HG02885 (cell line): ENCODE measurements around the gene STPG1.

Experiments
- ATAC-seq: cut with Tn5 transposase; IDR thresholded peaks from one replicate; pipeline ENCODE4 v1.9.1; 2021; ENCODE audit warnings: mild to moderate bottlenecking; ENCODE audit not compliant: unreplicated experiment, poor library complexity

STPG1 gene

GRCh38 chr1:24347159-24347934 is 66.2 kb downstream of the STPG1 start:
- no peak for ATAC-seq

- no peak for ATAC-seq
Measured at GRCh38 chr1:24345334-24345733, 68.2 kb downstream of the STPG1 start.

DNA sequence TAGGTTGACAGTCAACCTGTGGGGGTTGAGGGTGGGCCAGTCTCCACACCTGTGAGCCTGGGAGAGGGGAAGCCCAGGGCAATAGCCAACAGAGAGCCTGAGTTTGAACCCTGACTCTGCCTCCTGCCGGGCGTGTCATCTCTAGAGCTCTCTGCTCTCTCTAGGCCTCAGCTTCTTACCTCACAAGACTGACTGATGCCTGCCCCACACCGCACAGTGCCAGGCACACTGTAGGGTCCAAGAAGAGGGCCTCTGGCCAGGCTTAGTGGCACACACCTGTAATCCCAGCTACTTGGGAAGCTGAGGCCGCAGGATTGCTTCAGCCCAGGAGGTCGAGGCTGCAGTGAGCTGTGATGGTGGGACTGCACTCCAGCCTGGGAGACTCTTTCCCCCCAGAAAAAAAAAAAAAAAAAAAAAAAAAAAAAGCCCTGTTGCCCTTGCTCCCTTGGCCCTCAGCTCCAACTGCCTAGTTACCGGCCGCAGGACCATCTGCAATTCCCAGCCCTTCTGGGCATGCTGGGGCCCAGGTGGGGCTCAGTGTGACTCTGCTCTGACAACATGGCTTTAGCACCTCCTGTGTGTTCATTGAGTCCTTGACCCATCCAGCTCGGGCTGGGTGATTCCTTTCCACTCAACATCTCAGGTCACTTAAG is 69.4 kb downstream of the STPG1 start:
- no peak for ATAC-seq

DNA sequence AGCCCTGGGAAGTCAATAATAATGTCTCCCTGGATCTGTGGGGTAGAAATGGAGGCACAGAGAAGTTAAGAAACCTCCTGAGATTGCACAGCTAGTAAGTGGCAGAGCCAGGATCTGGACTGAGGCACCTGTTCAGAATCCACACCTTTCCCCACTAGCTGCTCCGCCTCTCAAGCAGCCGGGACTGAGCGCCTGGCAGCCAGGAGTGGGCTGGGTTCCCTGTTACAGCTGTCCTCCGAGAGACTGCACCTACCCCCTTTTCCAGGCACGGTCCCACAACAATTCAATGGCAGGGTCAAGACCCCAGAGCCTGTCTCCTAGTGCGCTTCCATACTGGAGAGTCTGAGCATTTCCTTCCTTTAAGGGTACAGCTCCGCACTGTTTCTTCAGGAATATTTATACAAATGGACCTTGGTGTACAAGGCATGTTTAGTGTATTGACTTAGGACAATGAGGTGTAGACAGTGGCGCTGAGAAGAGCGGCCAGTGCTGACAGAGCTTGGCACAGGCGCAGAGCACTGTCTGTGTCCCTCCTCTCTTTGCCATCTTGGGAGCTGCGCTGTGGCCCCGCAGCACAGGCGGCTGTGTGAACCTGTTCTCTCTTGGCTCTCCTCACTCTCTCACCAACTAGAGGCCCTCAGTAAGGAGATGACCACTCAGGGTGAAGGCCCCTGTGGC is 70.0 kb downstream of the STPG1 start:
- no peak for ATAC-seq

DNA sequence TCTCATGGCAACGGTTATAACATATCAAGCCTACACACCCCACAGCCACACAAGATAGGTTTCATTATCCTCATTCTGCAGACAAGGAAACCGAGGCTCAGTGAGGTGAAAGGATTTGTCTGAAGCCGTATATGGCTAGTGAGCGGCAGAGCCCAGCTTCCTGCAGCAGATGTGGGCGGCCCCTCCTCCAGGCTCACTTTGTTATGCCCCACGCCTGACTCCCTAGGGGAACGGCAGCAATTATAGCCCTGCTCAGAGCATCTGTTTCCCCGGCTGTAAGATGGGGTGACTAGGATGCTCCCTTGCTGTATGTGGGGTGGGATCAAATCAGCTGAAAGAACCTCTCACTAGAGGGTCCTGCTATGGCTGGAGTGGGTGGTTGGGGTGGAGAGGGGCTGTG is 72.3 kb downstream of the STPG1 start:
- ATAC-seq = no peak

GRCh38 chr1:24340770-24341169 is 72.8 kb downstream of the STPG1 start:
- ATAC-seq = no peak

DNA sequence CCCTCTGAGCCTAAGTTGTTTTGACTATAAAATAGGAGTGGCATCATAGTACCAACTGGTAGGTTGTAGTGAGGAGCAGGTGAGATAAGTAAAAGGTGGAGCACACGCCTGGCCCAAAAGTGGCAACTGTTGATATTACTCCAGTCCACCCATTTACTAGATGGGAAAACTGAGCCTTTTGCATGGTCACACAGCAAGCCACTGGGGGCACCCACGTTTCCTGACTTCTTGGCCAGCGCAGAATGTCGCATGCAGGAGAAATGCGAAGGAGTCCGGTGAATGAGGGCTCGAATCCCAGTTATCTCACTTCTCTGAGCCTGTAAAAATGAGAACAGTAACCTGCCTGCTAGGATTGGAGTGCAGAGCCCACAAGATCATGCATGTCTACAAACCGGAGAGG is 73.6 kb downstream of the STPG1 start:
- ATAC-seq = no peak

- ATAC-seq = no peak
Measured at GRCh38 chr1:24338447-24338846, 75.1 kb downstream of the STPG1 start.

DNA sequence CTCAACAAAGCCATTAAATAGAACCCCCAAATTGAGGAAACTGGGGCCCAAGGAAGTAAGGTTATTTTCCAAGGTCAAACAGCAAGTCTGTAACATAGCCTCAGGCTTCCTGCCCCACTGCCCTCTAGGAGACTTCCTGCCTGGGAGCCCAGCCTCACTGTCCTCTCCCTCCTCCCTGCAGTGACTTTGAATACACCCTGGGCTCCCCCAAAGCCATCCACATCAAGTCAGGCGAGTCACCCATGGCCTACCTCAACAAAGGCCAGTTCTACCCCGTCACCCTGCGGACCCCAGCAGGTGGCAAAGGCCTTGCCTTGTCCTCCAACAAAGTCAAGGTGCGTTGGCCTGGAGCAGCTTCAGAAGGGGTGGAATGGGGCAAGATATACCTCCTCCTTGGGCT is 76.1 kb downstream of the STPG1 start:
- no peak for ATAC-seq

- no peak for ATAC-seq
Measured at GRCh38 chr1:24336075-24336474, 77.5 kb downstream of the STPG1 start.

DNA sequence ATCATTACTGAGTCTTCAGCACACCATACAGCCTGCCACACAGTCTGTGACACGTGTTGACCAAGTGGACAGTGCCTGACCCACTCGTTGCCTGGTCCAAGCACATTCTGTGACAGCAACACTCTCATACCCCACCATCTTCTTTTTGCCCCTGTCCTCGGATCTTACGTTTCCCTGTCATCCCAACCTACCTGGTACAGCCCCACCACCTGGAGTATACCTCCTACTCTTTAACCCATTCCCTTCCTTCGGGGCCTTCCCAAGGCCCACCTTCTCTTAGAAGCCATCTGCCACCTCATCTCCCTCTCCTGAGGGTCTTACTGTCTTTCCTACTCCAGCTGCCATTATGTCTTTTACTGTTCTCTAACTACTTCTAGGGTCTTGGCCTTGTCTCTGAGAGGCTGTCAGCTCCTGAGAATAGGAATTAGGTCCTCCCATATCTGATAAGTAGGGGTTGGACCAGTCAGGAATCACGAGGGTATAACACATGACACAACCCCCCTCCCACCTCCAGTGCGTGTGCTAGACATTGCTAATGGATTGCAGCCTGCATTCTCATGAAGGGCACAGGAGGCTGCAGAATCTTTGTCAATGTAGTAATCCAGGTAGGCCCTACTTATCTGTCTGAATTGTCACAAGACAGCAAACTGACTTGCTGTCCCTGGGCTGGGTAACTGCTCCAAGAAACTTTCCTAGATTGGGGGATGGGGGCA is 81.5 kb downstream of the STPG1 start:
- ATAC-seq = no peak

DNA sequence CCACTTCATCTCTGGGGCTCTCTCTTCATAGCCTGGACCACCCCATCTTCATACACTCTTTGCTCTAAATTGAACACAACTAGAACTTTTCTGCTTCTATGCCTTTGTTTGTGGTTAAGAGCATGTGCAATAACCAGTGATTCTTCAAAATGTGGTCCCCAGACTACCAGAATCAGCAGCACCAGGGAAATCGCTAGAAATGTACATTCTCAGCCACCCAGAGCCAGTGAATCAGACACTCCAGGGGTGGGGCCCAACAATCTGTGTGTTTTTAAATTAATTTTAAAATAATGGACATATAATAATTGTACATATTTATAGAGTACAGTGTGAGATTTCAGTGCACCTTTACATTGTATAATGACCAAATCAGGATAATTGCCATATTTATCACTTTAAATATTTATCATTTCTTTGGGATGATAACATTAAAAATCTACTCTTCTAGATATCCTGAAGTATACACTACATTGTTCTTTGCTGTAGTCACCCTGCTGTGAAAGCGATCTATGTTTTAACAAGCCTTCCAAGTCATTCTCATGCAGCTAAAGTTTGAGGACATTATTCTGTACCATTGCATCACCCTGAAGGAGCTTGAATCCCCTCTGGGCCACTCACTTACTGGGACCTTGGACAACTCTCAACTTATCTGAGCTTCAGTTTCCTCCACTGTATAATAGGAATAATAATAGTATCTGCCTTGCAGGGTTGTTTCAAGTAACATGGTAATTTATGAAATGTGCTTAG is 83.6 kb downstream of the STPG1 start:
- no peak for ATAC-seq

- ATAC-seq = no peak
Measured at GRCh38 chr1:24329331-24329730, 84.3 kb downstream of the STPG1 start.

DNA sequence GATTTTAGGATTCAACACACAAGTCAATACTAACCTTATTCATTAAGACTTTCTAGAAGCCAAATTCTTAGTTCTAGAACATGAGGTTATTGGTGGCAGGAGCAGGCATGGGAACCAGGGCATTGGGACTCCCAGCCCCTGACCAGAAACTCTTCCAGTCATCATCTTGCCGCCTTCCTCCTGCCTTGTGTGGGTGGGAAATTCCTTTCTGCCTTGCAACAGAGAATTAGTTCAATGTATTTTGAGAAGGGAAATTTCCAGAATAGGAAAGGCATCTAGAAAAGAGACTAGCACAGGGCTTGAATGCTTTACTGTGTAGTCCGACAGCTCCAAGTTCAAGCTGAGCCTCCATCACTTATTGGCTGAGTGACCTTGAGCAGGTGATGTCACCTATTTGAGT is 85.7 kb downstream of the STPG1 start:
- ATAC-seq = no peak

DNA sequence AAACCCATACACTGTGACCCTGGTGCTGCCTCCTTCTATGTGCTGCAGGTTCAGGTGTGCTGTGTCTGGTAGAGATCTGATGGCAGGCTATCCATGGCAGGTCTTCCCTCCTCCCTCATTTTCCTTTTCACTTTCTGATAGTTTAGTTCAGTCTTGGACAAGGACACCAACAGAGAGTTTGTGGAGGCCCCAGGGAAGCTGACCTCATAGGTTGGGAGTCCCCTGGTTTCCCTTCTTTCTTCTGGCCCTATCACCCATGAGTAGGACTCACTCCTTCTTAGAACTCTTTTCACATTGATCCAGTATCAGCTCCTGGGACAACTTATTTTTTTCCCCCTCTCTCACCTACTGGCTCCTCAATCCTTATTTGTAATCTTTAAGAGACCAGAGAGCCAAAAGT is 86.1 kb downstream of the STPG1 start:
- no peak for ATAC-seq

- no peak for ATAC-seq
Measured at GRCh38 chr1:24325587-24326449, 87.8 kb downstream of the STPG1 start.

DNA sequence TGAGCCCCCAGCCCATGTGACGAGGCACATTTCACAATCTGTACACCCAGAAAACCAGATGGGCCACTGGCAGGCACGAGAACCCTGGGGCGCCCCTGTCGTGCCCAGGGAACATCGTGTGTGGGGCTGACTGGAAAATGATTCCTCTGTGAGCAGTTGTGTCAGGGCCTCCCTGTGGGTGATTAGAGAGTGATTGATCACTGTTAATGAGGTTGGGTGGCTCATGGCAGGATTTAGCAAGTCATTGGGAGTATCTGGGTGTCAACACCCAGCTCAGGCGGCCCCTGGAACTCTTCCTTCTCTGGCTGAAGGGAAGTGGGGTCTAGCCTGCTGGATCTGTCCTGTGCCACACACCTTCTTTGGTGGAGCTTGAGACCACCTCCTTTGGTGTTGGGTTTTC is 88.7 kb downstream of the STPG1 start:
- no peak for ATAC-seq

GRCh38 chr1:24323281-24323680 is 90.3 kb downstream of the STPG1 start:
- no peak for ATAC-seq

- ATAC-seq = no peak
Measured at GRCh38 chr1:24322470-24323177, 91.0 kb downstream of the STPG1 start.
